Ovary (tissue), 9 donors: Measurements from ENCODE around the gene CHRNA5. TPM values are rescaled to one million over a fixed set of nuclear protein-coding genes. Genes with fewer than 3 reads are reported as not detected.

ENCODE experiments used
- DNase-seq, 5 donors: peaks; one replicate each; pipeline ENCODE4 v3.0.0-alpha.2; 2019 to 2020
- H3K27ac ChIP-seq, 2 donors: fragments of 200-600 bp; one replicate each; pipeline versions ENCODE4 v1.5.1 to v1.8.0; 2019 to 2022
- H3K27me3 ChIP-seq: fragments of 200-600 bp; one replicate; pipeline ENCODE4 v1.8.0; 2022
- H3K36me3 ChIP-seq: fragments of 200-600 bp; sonication (generic); one replicate; pipeline ENCODE4 v1.5.1; 2019
- H3K4me1 ChIP-seq: one replicate; pipeline ENCODE4 v1.8.1; 2013; ENCODE audit warnings: mild to moderate bottlenecking, moderate library complexity; ENCODE audit not compliant: insufficient read depth
- H3K4me3 ChIP-seq: fragments of 200-600 bp; sonication (generic); one replicate; pipeline ENCODE4 v1.5.1; 2017
- H3K9me3 ChIP-seq, 2 donors: fragments of 200-600 bp in 1 of 2; sonication (generic) in 1 of 2; one replicate each; pipeline versions ENCODE4 v1.5.1 to v1.8.1; 2013 to 2019; ENCODE audit warnings: mild to moderate bottlenecking in 1 of 2, moderate library complexity in 1 of 2
- CTCF ChIP-seq, 3 donors: fragments of 450-650 bp in 2 of 3; fragments of 200-600 bp in 1 of 3; IDR thresholded peaks; one replicate each; pipeline versions ENCODE4 v1.5.1 to v1.8.0; 2016 to 2022; ENCODE audit warnings: antibody characterized with exemption in 3 of 3, mild to moderate bottlenecking in 1 of 3
- EP300 ChIP-seq: sonication (generic); formaldehyde crosslinking; IDR thresholded peaks from one replicate; pipeline ENCODE4 v1.6.1; 2017; ENCODE audit warnings: antibody characterized with exemption
- POLR2A ChIP-seq: fragments of 450-650 bp; IDR thresholded peaks from one replicate; pipeline ENCODE4 v1.6.1; 2017; ENCODE audit warnings: antibody characterized with exemption, mild to moderate bottlenecking, moderate library complexity
- WGBS, 3 donors: extraction: QIAGEN DNeasy Blood & Tissue Kit in 1 of 3; methylation state at CpG; one replicate each; pipeline versions ENCODE4 v1.1.5 to v1.1.7; 2013 to 2017; 5-methylcytosine and 5-hydroxymethylcytosine counted together
- intact Hi-C, 4 donors: fragments of 100-400 bp; cut with DNase I; formaldehyde crosslinking; loops; one replicate each; pipeline versions ENCODE4 v1.11.0 to v1.15.1; 2022 to 2023
- polyA plus RNA-seq, 2 donors: library from polyadenylated mRNA; stranded (reverse); fragments of 200-250 nt in 1 of 2; fragments of 350-450 nt in 1 of 2; fragmentation: Illumina TruSeq in 1 of 2; extraction: RNeasy Lipid Tissue Mini Kit (QIAGEN cat#74804) in 1 of 2; gene quantifications; one replicate each; pipeline ENCODE4 v1.2.3, GENCODE V29; 2013 to 2014
- total RNA-seq, 7 donors: library from RNA; depleted of rRNA in 2 of 7; stranded (reverse); fragments of >200 nt in 2 of 7; fragmentation: NEBNext Ultra II Directional in 3 of 7; extraction: Animal tissue kit (Norgen Biotek cat#: 25700) in 3 of 7; gene quantifications; one replicate each; pipeline versions ENCODE4 v1.1.0 to v1.2.4, GENCODE V29; 2016 to 2023
- donor health status: DM: no; HTN: no; CAD: no; lungs with moderate emphysema.
- donor health status: DM: no; HTN: no; CAD: no.
- donor health status: Bipolar disorder and iron deficiency.
- donor health status: DM: yes; HTN: yes; CAD: no.
- donor health status: DM: no; HTN: no; CAD: no.
- donor health status: DM: yes; HTN: yes; CAD: no.

Gene CHRNA5
- total and polyA plus RNA-seq, 9 donors = 0.42 to 2.2 (median 0.74) TPM

- TF ChIP-seq POLR2A (no peak), CTCF (IDR thresholded peaks at IDR 0.05) (no peak), EP300 (no peak)
- H3K9me3 ChIP-seq = no peaks in the 10 kb centered on the region
- WGBS, 3 donors = 79 to 84% (median 81%) methylated on average over 6 of the region's 6 CpGs
- no peaks in the 10 kb centered on the region for H3K36me3 ChIP-seq
- DNase-seq = no peak
- intact Hi-C loops = loop anchor here in 3 of 4 donors (5.0 to 10.0 kb wide), 4 partner anchors 76 to 558 kb away; no protein-coding TSS in a partner anchor
- no peaks in the 10 kb centered on the region for H3K4me1 ChIP-seq
- H3K27ac ChIP-seq = no peak overlapping the region
- H3K4me3 ChIP-seq = no peak overlapping the region
- no peaks in the 10 kb centered on the region for H3K27me3 ChIP-seq
These were observed 61.2 kb downstream of the CHRNA5 start for GRCh38 chr15:78626381-78626995.

GRCh38 chr15:78627348-78627747 lies 62.0 kb downstream of the CHRNA5 start:
- no peak for DNase-seq
- intact Hi-C loops = loop anchor here in 3 of 4 donors (5.0 to 10.0 kb wide), 4 partner anchors 75 to 557 kb away; no protein-coding TSS in a partner anchor

GRCh38 chr15:78628227-78628626 lies 62.9 kb downstream of the CHRNA5 start:
- no peak for DNase-seq
- intact Hi-C loops = loop anchor here in 3 of 4 donors (5.0 to 10.0 kb wide), 4 partner anchors 74 to 557 kb away; no protein-coding TSS in a partner anchor
- no peaks in the 10 kb centered on the region for H3K27me3 ChIP-seq
- TF ChIP-seq EP300 = no peak
- no peak for TF ChIP-seq POLR2A
- TF ChIP-seq CTCF (IDR thresholded peaks at IDR 0.05) = no peak
- no peaks in the 10 kb centered on the region for H3K4me1 ChIP-seq
- no peaks in the 10 kb centered on the region for H3K9me3 ChIP-seq
- H3K27ac ChIP-seq = no peak overlapping the region
- WGBS, 3 donors = 76 to 83% (median 80%) methylated on average over 6 of the region's 6 CpGs
- H3K36me3 ChIP-seq = no peaks in the 10 kb centered on the region
- no peak overlapping the region for H3K4me3 ChIP-seq

More at GRCh38 chr15:78627348-78627747, 62.0 kb downstream of the CHRNA5 start:
- TF ChIP-seq POLR2A = no peak
- no peak for TF ChIP-seq EP300
- TF ChIP-seq CTCF (IDR thresholded peaks at IDR 0.05) = no peak
- H3K27ac ChIP-seq = no peak overlapping the region
- H3K36me3 ChIP-seq = no peaks in the 10 kb centered on the region
- H3K4me3 ChIP-seq = no peak overlapping the region
- no peaks in the 10 kb centered on the region for H3K4me1 ChIP-seq
- no peaks in the 10 kb centered on the region for H3K9me3 ChIP-seq
- no peaks in the 10 kb centered on the region for H3K27me3 ChIP-seq
- 39 to 67% (median 53%) methylated on average over 8 of the region's 8 CpGs for WGBS, 3 donors

- H3K9me3 ChIP-seq = no peaks in the 10 kb centered on the region
- no peak overlapping the region for H3K27ac ChIP-seq
- H3K4me1 ChIP-seq = no peaks in the 10 kb centered on the region
- intact Hi-C loops = loop anchor here in 3 of 4 donors (5.0 to 10.0 kb wide), 4 partner anchors 73 to 556 kb away; no protein-coding TSS in a partner anchor
- WGBS, 3 donors = 90 to 92% (median 92%) methylated on average over 29 of the region's 29 CpGs
- DNase-seq = no peak
- H3K27me3 ChIP-seq = no peaks in the 10 kb centered on the region
- no peak for TF ChIP-seq EP300
- no peak for TF ChIP-seq CTCF (IDR thresholded peaks at IDR 0.05)
- no peak for TF ChIP-seq POLR2A
- no peak overlapping the region for H3K4me3 ChIP-seq
- no peaks in the 10 kb centered on the region for H3K36me3 ChIP-seq
These were observed 63.9 kb downstream of the CHRNA5 start for GRCh38 chr15:78629031-78629715.
